Activated CD8-positive, alpha-beta memory T cell treated with anti-CD3 and anti-CD28 coated beads for 4 hours (primary cell): ENCODE measurements around the gene MGAT3.

ENCODE experiments used
- DNase-seq, 2 donors: peaks; one replicate each; pipeline ENCODE4 v3.0.0-alpha.2; 2020; ENCODE audit warnings: low read depth in 2 of 2

MGAT3 gene

DNA sequence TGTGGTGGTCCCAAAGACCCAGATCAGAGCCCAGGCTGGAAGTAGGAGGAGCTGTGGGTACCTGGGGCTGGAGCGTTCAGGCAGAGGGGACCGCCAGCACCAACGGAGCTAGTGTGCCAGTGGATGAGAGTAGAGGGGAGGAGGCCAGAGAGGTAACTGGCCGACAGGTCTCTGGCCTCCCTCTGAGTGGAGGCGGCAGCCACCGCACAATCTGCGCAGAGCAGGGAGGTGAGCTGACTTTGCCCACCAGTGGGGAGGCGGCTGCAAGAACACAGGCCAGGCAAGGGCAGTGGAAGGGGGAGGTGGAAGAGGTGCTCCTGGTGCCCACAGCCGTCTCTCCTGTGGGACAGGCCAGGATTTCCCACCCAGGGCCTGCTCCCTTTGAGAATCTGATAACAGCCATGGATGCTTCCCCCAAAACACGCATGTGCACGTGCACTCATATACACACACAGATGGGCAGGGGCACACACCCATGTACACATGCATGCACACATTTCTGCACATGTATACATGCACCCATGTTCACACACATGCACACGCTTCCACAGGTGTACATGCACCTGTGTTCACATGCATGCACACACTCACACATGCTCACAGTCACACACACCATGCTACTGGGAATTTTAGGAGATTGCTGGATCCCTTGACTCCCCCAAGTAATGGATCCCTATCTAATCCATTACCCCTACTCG lies 6.4 kb upstream of the MGAT3 start:
- DNase-seq, result no peak

GRCh38 chr22:39452740-39453040 lies 4.1 kb upstream of the MGAT3 start:
- no peak for DNase-seq

- DNase-seq, result no peak
These were observed 2.9 kb upstream of the MGAT3 start for GRCh38 chr22:39453765-39454378.

GRCh38 chr22:39454385-39454871 lies 2.4 kb upstream of the MGAT3 start:
- DNase-seq, result no peak

- DNase-seq, result no peak
These were observed 365 bp downstream of the MGAT3 start for GRCh38 chr22:39457198-39457555.

GRCh38 chr22:39457556-39458443 lies 988 bp downstream of the MGAT3 start:
- no peak for DNase-seq

- no peak for DNase-seq
These were observed 1.8 kb downstream of the MGAT3 start for GRCh38 chr22:39458444-39459083.

DNA sequence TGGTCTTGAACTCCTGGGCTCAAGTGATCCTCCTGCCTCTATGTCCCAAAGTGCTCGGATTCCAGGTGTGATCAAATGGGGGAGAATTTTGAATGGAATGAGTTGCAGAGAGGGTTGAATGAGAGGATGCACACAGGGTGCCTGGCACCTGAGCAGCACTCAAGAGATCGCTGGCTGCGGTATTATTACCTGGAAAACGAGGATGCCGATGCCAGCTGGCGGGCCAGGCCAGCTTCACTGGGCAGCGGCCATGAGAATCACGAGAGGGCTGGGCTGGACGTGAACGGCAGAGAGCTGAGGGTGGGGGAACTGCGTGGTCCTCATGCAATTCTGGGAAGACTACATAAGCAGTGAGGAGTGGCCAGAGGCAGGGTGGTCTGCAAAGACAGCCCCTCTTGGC lies 2.9 kb downstream of the MGAT3 start:
- DNase-seq, result no peak

GRCh38 chr22:39462443-39463221 lies 5.8 kb downstream of the MGAT3 start:
- DNase-seq, result no peak

GRCh38 chr22:39463277-39463676 lies 6.5 kb downstream of the MGAT3 start:
- DNase-seq, result no peak

DNA sequence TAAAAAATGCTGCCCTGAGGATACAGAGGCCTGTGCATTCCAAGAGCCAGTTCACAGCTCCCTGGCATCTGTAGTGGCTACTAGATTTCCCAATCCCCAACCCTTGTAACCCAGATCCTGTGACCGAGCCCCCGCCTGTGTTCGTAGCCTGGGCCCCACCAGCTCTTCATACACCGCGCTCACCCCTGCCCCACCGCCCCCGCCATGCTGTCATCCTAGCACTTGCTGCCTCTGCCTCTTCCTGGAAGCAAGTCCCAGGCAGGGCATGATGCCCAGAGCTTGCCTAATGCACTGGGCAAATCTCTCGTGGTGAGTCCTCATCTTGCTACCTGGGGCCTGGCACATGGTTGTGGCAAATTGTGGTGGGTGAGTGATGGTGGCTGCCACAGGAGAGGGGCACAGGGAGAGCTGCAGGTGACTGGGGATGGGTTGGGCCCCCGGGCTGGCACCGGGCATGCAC lies 7.1 kb downstream of the MGAT3 start:
- no peak for DNase-seq

GRCh38 chr22:39466228-39467006 lies 9.6 kb downstream of the MGAT3 start:
- no peak for DNase-seq

DNA sequence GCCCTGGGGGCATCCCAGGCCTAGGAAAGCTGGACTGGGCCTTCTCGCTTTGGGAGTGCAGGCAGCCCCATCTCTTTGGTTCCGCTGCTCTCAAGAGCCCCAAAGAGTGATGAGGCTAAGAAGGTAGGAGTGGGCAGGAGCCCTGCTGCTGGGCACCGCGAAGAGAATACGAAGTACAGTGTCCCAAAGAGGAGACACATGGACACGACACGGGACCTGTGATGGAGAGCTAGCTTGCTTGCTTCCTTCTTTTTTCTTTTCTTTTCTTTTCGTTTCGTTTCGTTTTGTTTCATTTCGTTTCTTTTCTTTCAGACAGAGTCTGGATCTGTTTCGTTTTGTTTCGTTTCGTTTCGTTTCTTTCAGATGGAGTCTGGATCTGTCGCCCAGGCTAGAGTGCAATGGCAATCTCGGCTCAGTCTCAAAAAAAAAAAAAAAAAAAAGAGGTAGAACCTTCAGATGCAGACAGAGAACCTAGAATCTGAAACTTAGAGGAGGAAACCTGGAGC lies 10.6 kb downstream of the MGAT3 start:
- no peak for DNase-seq

- no peak for DNase-seq
These were observed 11.9 kb downstream of the MGAT3 start for GRCh38 chr22:39468487-39469325.

DNA sequence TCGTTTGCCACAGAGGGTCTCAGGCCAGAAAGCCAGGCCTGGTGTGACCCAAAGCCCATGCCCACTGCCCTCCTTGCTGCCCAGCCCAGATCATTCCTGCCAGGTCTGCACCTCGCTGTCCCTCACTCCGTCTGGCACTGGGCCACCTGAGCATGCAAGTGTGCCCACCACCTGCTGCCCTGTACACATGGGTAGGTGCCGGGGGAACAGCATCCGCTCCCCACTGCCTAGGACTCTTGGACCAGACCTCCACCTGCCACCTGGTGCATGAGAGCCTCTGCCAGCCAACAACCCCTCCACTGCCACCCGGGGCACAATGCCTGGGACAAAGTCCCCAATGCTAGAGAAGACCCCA lies 12.5 kb downstream of the MGAT3 start:
- DNase-seq, result no peak

- DNase-seq, result no peak
These were observed 13.1 kb downstream of the MGAT3 start for GRCh38 chr22:39469681-39470450.

DNA sequence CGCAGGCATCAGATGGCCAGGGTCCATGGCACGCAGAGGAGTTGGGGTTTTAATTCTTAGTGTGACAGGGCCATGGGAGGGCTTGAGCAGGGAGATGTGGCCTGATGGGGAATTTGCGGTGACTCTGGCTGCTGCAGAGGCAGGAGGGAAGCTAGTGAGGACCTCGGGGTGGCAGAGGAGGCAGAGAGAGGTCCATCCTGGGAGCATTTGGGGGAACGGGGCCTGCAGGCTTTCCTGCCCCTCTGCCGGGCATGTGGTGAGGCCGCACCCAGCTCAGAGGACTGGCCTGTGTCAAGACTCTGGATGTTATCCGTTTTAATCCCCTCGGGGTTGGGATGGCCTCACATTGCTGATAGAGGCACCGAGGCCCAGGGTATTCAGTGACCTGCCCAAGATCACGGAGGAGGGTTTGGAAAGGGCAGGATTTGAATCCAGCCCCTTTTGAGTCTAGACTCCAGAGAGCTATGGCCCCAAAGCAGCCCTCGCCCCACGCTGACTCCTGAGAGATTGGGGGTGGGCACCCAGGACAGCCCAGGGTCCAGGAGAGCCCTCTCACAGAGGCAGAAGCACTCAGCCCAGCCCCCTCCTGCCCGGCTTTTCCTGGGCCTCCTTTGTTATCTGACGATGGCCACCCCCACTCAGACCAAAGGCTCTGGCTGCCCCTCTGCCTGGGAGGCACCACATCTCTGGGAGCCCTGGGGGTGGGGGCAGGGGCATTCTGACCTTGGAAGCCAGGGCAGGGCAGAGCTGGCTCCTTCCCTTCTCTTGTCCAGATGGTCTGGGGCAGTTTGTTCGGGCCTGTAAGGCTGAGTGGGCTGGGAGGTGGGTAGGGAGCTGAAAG lies 13.9 kb downstream of the MGAT3 start:
- DNase-seq, result no peak
